K562 (cell line): Measurements from ENCODE around the gene ATP6V1F.

ENCODE experiments used
- CREM ChIP-seq: IDR thresholded peaks from 2 replicates; pipeline ENCODE4 v1.6.1; 2014; ENCODE audit warnings: antibody characterized with exemption, low read depth
- EZH2 ChIP-seq: IDR thresholded peaks from 2 replicates; pipeline ENCODE4 v1.6.1; 2012; ENCODE audit warnings: low read depth, mild to moderate bottlenecking, inconsistent platforms, low read length, borderline replicate concordance
- MITF ChIP-seq: IDR thresholded peaks from 2 replicates; pipeline ENCODE4 v1.6.1; 2014; ENCODE audit warnings: antibody characterized with exemption
- RFX1 ChIP-seq: fragments of 450-650 bp; IDR thresholded peaks from 2 replicates; pipeline ENCODE4 v1.6.1; 2016; ENCODE audit warnings: mild to moderate bottlenecking, moderate library complexity
- TEAD4 ChIP-seq, 2 experiments: sonication (generic) in 1 of 2; formaldehyde crosslinking in 1 of 2; IDR thresholded peaks; 2 replicates each; pipeline versions ENCODE4 v1.6.1 to v1.8.0; 2012 to 2022; ENCODE audit warnings: borderline replicate concordance in 1 of 2, inconsistent platforms in 1 of 2, low read length in 1 of 2, mild to moderate bottlenecking in 1 of 2, missing genetic modification reagents in 1 of 2
- YY1 ChIP-seq, 3 experiments: IDR thresholded peaks; 2 replicates each; pipeline ENCODE4 v1.6.1; 2011; ENCODE audit warnings: low read length in 2 of 3, mild to moderate bottlenecking in 2 of 3, moderate library complexity in 2 of 3, borderline replicate concordance in 1 of 3, control low read depth in 1 of 3, low read depth in 1 of 3; ENCODE audit not compliant: insufficient read depth in 3 of 3, insufficient replicate concordance in 2 of 3, control insufficient read depth in 1 of 3, insufficient read length in 1 of 3; ENCODE audit errors: extremely low read depth in 1 of 3
- ZNF133 ChIP-seq: fragments of 250-450 bp; sonication (Bioruptor Pico); IDR thresholded peaks from 2 replicates; pipeline ENCODE4 v1.4.0; 2020; ENCODE audit warnings: mild to moderate bottlenecking
- ZNF644 ChIP-seq: fragments of 200-800 bp; sonication (Bioruptor generic); IDR thresholded peaks from 2 replicates; pipeline ENCODE4 v1.6.1; 2016; ENCODE audit warnings: low read depth, missing genetic modification characterization, missing compliant biosample characterization

- no peak for TF ChIP-seq RFX1
- no peak for TF ChIP-seq TEAD4 (IDR thresholded peaks at IDR 0.05; ENCODE audit: low read length)
- no peak for TF ChIP-seq TEAD4 (CRISPR knock-in tag; IDR thresholded peaks at IDR 0.05; ENCODE audit: borderline replicate concordance)
- TF ChIP-seq CREM = no peak
- no peak for TF ChIP-seq ZNF644 (tag)
- no peak for TF ChIP-seq MITF
- TF ChIP-seq ZNF133 (CRISPR knock-in tag) = no peak
- TF ChIP-seq EZH2 = no peak
- no peak for TF ChIP-seq YY1 (IDR thresholded peaks at IDR 0.05; ENCODE audit: borderline replicate concordance in 1 of 3, control insufficient read depth in 1 of 3, extremely low read depth in 1 of 3, insufficient read depth in 3 of 3, insufficient read length in 1 of 3, insufficient replicate concordance in 2 of 3, low read depth in 1 of 3, low read length in 2 of 3)
Observed at GRCh38 chr7:128891942-128892269, 29.2 kb downstream of the ATP6V1F start.
